Activated CD4-positive, alpha-beta T cell treated with anti-CD3 and anti-CD28 coated beads, Interleukin-2, amount 50 U/mL, for 4 hours (primary cell): Measurements from ENCODE around the gene GABBR2.
"Not testable (repeated sequence)": the region's sequence is repeated elsewhere in the genome, so short reads cannot be mapped to it uniquely, and the experiment has no call there.

Experiments used
- DNase-seq, 2 experiments: peaks; one replicate each; pipeline ENCODE4 v3.0.0-alpha.2; 2020

The GABBR2 gene

DNA sequence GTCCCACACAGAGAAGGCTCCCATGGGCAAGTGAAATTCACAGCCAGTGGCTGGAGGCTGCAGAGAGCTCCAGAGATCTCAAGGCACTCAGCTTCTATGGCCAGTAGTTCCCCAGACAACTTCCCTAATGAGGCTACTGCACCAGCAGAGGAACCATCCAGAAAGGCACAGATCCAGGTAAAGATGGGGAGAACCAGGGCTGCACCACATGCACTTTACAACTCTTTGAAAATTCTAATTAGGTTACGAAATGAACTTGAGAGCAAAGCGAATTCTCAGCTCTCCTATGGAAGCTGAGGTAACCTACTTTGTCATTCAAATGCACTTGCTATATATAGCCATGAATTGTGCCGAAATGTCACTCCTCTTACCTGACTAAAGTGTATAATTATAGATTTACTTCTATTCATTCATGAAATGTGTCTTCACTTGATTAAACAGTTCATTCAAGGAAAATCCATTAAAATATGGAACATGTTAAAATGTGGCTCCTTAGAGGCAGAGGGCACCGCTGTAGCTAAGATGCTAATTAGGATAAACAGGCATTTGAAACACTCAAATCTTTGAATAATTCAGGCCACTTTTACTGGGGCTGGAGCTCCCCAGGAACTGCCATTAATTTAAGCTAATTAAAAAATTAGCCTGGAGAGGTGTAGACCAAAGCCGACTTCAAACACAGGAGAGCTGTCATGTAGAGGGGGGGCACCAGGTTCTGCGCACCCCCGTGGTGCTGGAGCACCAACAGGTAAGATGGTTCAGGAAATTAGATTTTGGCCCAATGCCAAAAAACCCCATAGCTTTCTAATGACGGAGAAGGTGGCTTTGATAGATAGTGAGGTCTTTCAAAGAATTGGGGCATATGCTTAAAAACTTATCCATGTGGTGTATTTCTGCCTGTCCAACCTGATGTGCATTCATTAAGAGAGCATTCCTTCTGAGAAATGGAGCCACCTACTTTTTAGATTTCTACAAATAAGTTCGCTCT lies 204.1 kb downstream of the GABBR2 start:
- DNase-seq = no peak

DNA sequence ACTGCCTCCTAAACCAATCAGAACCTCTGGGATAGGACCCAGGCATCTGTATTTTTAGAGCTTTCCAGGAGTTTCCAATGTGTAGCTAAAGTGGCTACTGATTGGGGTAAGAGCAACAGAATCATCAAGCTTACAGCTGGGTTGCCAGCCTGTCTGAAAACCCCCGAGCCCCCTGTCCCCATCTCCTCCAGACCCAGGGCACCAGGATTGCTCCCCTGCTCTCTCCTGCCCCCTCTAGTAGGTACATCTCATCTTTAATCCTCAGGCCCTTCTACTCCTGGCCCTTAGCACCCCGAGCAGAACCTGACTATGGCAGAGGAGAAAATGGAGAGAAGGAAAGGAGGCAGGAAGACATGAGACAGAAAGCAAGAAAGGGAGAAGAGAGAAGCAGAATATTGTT lies 204.9 kb downstream of the GABBR2 start:
- DNase-seq = no peak

DNA sequence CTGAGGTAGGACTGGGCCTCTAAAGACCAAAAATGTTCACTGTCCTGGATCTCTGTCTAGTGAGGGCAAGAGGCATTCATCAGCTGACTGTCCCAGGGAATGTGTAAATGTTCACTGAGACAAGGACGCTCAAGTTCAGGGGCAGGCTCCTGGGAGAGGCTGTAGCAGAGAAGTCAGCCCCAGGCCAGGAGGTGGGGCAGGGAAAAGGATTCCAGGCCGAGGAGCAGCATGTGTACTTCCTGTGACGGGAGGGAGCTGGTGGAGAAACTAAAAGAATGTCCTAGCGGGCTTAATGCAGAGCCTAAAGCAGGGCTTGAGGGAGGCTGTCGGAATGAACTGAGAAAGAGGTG lies 205.8 kb downstream of the GABBR2 start:
- no peak for DNase-seq

DNA sequence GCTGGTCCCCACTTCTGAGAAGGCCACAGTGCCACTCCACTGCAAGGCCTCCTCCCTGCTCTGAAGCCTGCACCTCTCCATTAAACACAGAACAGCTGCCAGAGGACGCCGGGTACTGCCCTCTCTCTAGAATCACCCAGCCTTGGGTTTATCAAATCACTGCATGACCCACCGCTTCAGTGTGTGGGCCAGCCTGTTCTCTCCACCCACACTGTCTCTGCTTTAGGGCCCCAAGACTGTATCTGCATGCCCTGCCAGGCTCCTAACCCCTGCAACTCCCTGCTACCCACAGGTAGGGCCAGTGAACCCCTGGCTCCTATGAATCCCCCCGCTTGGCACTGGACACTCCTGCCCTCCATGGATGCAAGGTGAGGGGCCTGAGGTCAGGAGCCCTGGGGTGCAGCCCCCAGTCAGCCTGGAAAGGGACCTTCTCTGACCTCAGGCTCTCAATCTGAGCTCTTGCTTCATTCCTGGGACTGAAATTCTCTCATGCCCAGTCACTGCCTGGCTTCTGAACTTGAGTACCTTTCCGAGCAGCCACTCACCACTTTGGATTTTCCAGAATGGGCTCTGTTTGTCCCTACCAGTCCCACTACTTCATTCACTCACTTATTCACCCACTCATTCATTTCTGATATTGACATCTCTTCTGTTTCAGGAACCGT lies 206.3 kb downstream of the GABBR2 start:
- DNase-seq = no peak

DNA sequence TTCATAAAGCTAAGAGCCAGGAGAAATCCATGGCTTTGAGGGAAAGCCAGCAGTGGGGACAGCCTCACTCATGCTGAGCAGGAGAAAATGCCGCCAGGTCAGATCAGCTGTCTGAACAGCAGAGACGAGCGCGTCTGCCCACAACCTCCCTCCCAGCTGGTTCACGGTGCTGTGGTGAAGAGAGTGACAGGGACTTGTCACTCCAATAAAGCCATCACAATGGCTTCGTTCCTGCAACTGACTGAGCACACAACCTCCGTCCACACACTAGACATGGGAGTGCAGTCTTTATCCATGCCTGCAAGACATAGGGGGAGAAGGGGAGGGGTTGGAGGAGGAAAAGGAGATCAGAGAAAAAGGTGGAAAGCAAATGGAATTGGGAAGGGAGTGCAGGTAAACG lies 206.9 kb downstream of the GABBR2 start:
- DNase-seq = no peak

DNA sequence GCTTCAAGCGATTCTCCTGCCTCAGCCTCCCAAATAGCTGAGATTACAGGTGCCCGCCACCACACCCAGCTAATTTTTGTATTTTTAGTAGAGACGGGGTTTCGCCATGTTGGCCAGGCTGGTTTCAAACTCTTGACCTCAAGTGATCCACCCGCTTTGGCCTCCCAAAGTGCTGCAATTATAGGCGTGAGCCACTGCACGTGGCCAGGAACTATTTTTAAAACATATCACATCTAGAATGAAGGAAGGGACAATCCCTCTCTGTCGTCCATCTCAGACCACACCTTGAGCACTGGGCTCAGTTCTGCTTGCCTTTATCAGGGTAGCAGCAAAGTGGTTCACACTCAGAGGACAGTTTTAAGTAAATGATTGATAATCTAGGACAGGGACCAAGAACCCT lies 207.5 kb downstream of the GABBR2 start:
- not testable (repeated sequence) for DNase-seq

DNA sequence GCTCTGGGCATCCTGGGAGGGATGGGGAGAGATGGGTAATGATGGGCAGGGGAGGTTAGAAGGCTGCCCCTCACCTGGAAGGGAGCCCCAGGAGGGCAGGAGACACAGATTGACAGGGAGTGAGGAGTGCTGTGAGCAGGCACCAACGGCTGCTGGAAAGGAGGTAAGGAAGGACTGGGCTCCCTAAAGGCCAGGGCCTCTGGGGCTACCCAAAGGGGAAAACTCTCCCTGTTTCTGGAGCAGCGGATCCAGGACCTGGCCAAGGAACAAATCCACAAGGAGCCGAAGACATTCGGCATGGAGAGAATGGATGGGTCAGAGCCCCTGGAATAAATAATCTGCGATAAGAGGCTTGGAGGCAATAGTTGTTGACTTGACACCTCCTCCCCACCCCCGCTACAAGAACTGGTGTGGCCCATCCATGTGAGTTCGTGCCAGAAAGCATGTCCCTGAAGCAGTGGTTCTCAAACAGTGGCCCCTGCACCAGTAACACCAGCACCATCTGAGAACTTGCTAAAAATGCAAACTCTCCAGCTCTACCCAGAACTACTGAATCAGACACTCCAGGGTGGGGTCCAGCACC lies 208.3 kb downstream of the GABBR2 start:
- no peak for DNase-seq

DNA sequence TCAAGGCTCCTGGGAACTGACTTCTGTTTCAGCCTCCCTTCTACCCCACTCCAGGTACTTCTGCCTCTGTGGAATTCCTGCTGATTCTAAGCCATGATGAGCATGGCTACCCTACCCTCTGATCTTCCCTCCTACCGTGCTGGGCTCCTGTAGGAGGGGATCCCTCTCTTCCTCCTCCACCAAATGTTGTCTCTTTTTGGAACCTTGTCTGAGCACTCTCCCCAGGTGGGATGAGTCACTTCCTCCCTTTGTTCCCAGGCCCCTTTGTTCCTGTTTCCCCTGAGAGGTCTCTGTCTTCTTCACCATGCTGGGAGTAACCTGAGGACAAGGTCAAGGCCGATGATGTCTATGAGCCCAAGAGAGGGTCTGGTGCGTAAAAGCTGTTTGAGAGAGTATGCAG lies 213.2 kb downstream of the GABBR2 start:
- DNase-seq = no peak

DNA sequence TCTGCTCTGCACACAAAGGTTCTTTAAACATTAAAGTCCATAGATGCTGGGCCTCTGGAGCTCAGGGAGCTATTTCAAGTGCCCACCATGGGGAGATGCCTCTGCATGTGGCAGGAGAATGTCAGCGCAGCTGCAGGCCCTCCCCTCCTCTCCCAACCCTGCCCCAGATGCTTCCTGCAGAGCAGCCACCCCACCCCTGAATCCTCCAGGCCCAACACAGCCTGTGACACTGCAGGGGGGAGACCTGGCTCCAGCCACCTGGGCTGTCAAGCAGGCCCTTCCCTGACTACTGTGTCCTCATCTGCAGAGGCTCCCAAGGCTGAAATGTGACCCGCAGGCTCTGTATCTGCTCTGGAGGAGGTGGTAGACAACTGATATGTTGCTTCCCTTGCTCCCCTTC lies 213.9 kb downstream of the GABBR2 start:
- no peak for DNase-seq

DNA sequence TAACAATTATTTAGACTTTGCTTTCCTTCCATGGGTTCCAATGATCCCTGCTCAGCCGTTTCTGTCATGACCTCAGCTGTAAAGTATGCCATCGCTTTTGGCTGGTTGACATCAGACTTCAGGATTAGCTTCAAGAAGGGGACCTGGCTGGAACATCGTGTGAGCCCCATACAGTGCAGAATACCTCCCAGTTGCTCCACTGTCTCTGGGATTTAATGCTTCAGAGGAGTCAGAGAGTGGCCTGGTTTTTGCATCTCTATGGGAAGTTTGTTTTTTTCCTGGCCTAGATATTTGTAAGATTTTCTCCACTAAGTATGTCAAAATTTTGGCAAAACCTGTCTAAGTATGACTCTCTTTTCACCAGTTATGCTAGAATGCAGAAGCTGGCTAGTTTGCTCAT lies 216.9 kb downstream of the GABBR2 start:
- no peak for DNase-seq

DNA sequence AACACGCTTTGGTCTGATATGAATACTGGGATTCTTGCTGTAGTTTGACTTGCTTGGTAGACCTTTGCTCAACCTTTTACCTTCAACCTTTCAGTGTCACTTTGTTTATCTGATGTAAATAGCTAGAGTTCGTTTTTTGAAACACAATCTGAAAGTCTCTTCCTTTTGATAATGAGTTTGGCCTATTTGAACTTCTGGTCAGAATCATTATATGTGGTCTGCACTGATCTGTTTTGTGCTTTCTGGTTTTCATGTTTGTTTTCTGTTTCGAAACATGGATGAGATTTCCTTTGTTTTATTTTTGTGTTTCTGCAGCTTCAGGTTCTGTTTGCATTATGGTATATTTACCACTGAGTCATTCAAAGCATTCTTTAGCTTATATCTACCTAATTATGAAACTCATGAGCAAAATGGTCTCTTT lies 217.5 kb downstream of the GABBR2 start:
- DNase-seq = no peak

DNA sequence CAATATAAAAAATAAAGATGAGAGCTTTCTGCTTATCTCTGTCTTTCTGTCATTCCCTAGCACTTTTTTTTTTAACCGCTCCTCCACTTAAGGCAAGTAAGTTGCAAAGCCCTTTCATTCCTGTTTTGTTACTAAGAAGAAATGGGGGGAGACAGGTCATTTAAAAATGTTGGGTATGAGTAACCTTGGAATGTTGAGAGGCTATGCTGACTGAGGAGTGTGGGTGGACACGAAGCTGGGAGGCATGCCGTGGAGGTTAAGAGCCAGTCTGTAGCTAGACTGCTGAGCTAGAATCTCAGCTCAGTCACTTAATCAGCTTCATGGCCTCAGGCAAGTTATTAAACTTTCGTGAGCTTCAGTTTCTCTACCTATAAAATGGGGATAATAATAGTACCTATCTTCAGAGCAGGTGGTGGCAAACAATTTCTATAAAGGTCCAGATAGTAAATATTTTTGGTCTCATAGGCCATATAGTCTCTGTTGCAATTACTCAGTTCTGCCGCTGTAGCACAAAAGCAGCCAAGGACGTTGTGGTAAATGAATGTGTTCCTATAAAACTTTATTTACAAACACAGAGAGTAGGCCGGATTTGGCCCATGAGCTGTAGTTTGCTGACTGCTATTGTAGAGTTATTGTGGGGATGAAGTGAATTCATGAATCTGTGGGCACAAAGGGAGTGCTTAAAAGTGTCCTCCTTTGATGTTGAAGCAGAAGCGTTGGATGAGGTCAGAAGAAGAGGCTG lies 220.0 kb downstream of the GABBR2 start:
- DNase-seq = no peak

DNA sequence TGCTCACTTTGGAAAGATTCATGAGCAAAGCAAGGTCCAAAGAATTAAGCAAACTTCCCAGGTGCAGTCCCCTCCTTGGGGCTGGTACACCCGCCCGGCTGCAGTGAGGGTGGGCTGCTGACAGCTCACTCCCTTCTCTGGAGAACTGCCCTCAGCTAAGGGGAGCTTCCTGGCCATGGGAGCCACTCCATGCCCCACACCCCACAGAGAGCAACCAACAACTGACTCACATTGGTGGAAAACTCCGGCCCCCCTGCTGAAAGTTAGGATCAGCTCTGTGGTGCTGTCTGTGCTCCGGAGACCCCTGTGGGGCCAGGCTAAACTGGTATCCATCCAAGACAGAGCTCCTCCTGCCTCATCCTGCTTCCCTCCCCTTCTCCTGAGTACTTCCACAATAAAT lies 223.0 kb downstream of the GABBR2 start:
- no peak for DNase-seq

DNA sequence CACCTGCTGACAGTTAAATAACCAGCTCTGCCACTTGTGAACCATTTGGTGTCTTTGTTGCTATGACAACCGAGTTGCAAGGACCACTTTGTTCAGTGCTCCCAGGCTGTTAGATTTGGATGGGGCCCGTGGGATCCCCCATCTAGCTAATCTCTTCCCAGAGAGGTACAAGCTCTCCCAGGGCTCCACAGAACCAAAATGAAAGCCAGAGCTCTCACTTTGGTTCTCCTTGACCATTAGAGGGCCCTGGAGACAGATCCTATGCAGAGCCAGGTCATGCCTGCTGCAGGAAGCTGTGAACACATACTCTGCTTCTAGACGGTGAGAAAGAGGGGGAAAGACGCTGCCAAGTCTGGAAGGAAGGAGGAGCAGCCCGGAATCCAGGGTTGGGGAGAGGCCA lies 224.6 kb downstream of the GABBR2 start:
- DNase-seq = no peak

DNA sequence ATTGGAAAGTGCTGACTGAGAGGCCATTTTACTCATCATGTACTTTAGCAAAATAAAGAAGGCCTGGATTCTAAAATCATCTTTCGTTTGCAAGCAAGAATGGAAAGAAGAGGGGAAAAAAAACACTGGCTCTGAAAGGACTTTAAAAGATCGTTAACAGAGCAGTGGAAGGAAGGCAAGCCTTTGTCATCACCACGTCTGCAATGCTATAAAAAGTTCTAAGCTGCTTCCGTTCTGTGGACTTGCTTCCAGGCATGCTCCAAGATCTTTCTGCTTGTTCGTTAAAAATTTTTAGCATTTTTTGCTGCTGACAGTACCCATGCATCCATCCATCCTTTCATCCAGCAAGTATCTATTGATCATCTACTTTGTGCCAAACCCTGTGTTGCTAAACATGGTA lies 226.5 kb downstream of the GABBR2 start:
- no peak for DNase-seq

DNA sequence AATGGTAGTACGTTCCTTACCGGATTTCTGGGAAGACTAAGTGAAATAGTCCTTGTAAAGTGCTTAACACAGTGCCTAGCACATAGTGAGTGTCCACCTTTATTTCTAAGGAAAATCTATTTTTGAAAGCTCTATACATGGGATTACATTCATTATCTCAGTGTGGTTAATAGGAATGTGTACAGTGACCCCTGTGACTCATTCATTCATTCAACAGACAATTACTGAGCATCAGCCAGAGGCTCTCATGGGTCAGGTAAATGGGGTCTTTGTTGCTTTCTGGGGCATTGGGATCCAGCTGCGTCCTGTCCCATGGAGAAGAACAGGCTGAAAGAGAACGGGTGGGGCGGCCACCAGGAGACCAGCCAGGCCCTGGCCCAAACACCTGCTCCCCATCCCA lies 227.1 kb downstream of the GABBR2 start:
- DNase-seq = no peak

DNA sequence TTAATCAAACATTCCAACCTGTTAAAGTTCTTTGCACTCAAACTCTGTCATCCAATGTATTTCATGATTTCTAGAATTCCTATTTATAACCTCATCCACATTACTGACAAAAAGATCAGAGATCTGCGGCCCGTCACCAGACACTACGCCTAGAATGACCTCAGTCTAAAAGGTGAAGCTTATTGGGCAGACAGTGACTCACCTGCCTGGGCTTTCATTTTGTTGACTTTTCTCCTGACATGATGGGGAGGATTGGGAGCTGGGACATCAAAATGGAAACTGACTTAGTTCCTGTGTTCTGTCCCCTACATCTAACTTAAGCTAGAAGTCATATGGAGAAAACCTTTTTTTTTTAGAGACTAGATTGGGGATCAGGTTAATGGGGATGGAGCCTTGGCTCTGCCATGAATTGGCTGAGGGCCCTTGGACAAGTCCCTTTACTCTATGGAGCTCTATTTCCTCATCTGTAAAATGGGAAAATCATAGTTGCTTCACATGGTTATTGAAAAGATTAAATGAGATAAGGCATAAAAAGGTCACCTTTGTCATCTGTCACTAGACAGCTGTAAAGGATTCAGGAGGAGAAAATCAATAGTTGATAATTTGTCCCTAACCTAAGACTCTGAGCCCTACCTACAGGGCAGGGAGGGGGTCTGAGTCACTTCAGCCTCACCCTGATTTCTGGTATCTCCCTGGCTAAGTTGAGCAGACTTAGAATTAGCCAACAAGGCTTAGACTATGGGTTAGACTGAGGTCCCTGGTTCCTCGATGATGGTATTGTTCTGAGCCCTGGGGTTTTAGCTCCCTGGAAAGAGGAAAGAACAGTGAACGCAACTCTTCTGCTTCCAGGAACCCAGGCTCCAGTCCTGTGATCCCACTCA lies 228.5 kb downstream of the GABBR2 start:
- no peak for DNase-seq

DNA sequence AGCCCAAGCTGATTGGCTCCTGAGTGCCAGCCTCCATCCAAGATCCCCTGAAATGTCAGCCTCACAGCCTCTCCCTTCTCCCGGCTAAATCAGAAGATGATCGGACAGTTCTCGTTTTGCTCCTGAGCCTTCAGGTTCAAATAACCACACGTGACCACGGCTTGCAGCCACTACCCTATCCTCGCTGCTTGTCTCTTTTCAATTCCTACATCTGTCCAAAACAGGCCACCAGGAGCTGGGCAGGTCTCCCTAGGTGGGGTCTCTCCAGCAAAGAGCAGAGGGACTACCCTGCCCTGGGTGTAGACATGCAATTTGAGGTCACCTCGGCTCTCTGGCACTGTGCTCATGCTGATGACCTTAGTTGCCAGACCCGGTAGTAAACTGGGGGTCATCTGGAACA lies 229.3 kb downstream of the GABBR2 start:
- no peak for DNase-seq

DNA sequence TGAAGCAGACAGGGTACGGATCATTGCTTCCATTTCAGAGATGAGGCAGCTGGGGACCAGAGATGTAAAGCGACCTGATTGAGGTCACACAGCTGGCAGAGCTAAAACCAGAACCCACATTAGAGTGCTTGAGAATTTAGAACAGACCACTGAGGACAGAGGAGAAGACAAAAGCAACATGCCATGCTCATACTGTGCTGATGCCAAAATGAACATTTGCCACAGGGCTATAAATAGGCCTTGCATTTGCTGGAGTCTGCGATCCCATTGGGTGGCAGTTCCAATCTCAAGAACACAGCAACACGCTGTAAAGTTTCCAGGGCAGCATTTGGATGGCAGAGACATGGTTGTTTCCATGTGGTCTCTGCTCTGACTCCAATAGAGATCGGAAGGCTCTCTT lies 230.9 kb downstream of the GABBR2 start:
- DNase-seq = no peak

DNA sequence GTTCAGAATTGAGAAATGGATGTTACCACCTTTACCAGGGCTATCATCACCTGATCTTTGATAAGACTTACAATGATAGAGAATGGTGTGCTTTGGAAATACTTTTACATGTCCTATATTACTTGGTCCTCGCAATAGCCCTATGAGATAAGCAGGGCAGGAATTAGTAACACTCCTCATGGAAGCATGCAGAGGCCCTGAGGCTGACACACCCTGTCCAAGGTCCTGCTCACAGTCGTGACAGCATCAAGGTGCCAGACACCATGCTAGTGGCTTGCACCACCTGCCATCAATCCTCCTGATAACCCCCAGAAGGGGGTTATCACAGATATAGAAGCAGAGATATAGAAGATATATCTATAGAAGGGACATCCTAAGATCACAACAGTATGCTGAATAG lies 236.5 kb downstream of the GABBR2 start:
- no peak for DNase-seq

DNA sequence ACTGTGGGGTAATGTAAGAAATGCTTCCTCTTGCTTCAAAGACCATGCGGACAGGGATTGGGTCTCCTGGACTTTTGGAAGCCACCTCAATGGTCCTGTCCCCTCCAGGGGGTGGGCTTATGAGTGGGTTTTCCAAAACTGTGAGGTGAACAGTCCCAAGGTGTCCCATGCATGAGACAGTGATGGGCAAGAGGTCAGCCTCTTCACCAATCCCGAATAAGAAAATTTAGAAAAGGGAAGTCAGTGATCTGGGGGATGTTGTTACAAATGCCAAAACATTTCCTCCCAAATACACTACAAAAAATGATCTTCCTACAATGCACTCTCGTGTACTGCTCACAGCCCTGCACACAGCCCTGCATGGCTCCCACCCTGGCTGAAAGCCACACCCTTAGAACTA lies 237.6 kb downstream of the GABBR2 start:
- no peak for DNase-seq

DNA sequence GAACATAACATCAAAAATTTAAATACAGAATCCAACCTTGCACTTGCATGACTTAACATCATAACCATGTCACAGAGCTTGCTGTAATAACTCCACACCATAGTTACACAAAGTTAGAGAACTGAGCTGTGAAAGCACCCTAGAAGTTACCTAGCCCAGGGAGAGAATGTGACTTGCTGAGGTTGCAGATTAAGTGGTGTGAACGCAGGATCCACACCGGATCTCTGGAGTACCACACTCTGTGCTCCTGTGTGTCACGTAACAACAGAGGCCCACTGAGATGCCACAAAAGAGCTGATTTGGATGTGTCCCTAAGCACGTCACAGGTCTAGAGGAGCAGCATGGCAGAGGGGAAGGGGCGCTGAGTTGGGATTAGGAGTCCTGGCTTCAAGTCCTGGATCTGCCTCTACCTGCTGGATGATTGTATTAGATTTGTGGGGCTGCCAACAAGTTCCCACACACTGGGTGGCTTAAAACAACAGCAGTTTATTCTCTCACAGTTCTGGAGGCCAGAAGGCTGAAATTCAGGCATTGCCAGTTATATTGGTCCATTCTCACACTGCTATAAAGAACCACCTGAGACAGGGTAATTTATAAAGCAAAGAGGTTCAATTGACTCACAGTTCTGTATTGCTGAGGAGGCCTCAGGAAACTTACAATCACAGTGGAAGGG lies 240.0 kb downstream of the GABBR2 start:
- DNase-seq = no peak
